Naive B cell (primary cell): ENCODE data around the gene SH3RF3. TPM values are rescaled to one million over a fixed set of nuclear protein-coding genes. Genes with fewer than 3 reads are reported as not detected.

Experiments
- ATAC-seq, 2 donors: fragments of 150-1000 bp; cut with Tn5 transposase; 2 replicates each; pipeline ENCODE4 v1.10.0; 2021; ENCODE audit warnings: low read depth in 2 of 2, mild to moderate bottlenecking in 2 of 2, moderate library complexity in 2 of 2
- DNase-seq: peaks from one replicate; pipeline ENCODE4 v3.0.0; 2022
- H3K27ac Mint-ChIP-seq, 6 donors: one replicate each; pipeline ENCODE4 v1.8.0; 2020 to 2022; ENCODE audit warnings: mild to moderate bottlenecking in 6 of 6, mixed read lengths in 6 of 6, moderate library complexity in 5 of 6, inconsistent platforms in 2 of 6
- H3K27me3 Mint-ChIP-seq, 3 donors: one replicate each; pipeline ENCODE4 v1.8.0; 2021 to 2022; ENCODE audit warnings: mixed read lengths in 3 of 3, mild to moderate bottlenecking in 1 of 3
- H3K36me3 Mint-ChIP-seq, 2 donors: one replicate each; pipeline ENCODE4 v1.8.0; 2020 to 2022; ENCODE audit warnings: mixed read lengths in 2 of 2, inconsistent platforms in 1 of 2, mild to moderate bottlenecking in 1 of 2
- H3K4me1 Mint-ChIP-seq, 3 donors: one replicate each; pipeline ENCODE4 v1.8.0; 2020 to 2022; ENCODE audit warnings: mixed read lengths in 3 of 3, inconsistent platforms in 1 of 3, mild to moderate bottlenecking in 1 of 3, moderate library complexity in 1 of 3
- H3K4me3 Mint-ChIP-seq, 8 donors: one replicate each; pipeline ENCODE4 v1.8.0; 2020 to 2022; ENCODE audit warnings: mild to moderate bottlenecking in 8 of 8, mixed read lengths in 8 of 8, moderate library complexity in 8 of 8, inconsistent platforms in 2 of 8
- H3K9me3 Mint-ChIP-seq, 7 donors: one replicate each; pipeline ENCODE4 v1.8.0; 2020 to 2022; ENCODE audit warnings: mixed read lengths in 7 of 7, mild to moderate bottlenecking in 5 of 7, inconsistent platforms in 2 of 7, moderate library complexity in 1 of 7
- polyA plus RNA-seq, 6 donors: library from polyadenylated mRNA; unstranded; fragments of 300-500 nt; fragmentation: Illumina TruSeq; gene quantifications; one replicate each; pipeline ENCODE4 v1.2.3, GENCODE V29; 2021; ENCODE audit warnings: low read depth in 6 of 6

SH3RF3 gene
- polyA plus RNA-seq, 6 donors from 2014 or later = 0.05 to 0.76 (median 0.64) TPM; not detected in 1

GRCh38 chr2:109302319-109302718 is 173.3 kb downstream of the SH3RF3 start:
- no peak for DNase-seq
- no peaks in the 10 kb centered on the region for H3K9me3 Mint-ChIP-seq
- no peaks in the 10 kb centered on the region for H3K36me3 Mint-ChIP-seq
- no peak overlapping the region for H3K4me3 Mint-ChIP-seq
- no peak overlapping the region for H3K27ac Mint-ChIP-seq
- peaks cover 0 to 29% (median 0%) of the 10 kb centered on the region in 3 donors for H3K4me1 Mint-ChIP-seq
- no peaks in the 10 kb centered on the region for H3K27me3 Mint-ChIP-seq
- ATAC-seq = no peak

GRCh38 chr2:109304242-109304641 is 175.2 kb downstream of the SH3RF3 start:
- H3K27me3 Mint-ChIP-seq = no peaks in the 10 kb centered on the region
- no peak overlapping the region for H3K4me3 Mint-ChIP-seq
- no peaks in the 10 kb centered on the region for H3K36me3 Mint-ChIP-seq
- no peak for ATAC-seq
- peaks cover 0 to 1% (median 0%) of the 10 kb centered on the region in 7 donors for H3K9me3 Mint-ChIP-seq
- peaks cover 0 to 22% (median 0%) of the 10 kb centered on the region in 3 donors for H3K4me1 Mint-ChIP-seq
- no peak for DNase-seq
- peak overlapping the region in 1 of 6 donors; percentile 36 for H3K27ac Mint-ChIP-seq

GRCh38 chr2:109304731-109305470 is 175.9 kb downstream of the SH3RF3 start:
- DNase-seq (no peak), ATAC-seq (no peak)
- Mint-ChIP-seq H3K4me3 (no peak overlapping the region), H3K36me3 (no peaks in the 10 kb centered on the region), H3K27ac (no peak overlapping the region), H3K4me1 (peaks cover 0 to 19% (median 0%) of the 10 kb centered on the region in 3 donors), H3K27me3 (no peaks in the 10 kb centered on the region), H3K9me3 (peaks cover 0 to 4% (median 0%) of the 10 kb centered on the region in 7 donors)

- DNase-seq (no peak), ATAC-seq (no peak)
- Mint-ChIP-seq H3K9me3 (peaks cover 0 to 4% (median 0%) of the 10 kb centered on the region in 7 donors), H3K4me3 (no peak overlapping the region), H3K27me3 (no peaks in the 10 kb centered on the region), H3K27ac (no peak overlapping the region), H3K36me3 (no peaks in the 10 kb centered on the region), H3K4me1 (peaks cover 0 to 19% (median 0%) of the 10 kb centered on the region in 3 donors)
These were observed 176.6 kb downstream of the SH3RF3 start for GRCh38 chr2:109305490-109306167.

- Mint-ChIP-seq H3K27me3 (no peaks in the 10 kb centered on the region), H3K27ac (no peak overlapping the region), H3K9me3 (peaks cover 0 to 4% (median 0%) of the 10 kb centered on the region in 7 donors), H3K4me1 (peaks cover 0 to 19% (median 0%) of the 10 kb centered on the region in 3 donors), H3K4me3 (no peak overlapping the region), H3K36me3 (no peaks in the 10 kb centered on the region)
- ATAC-seq = no peak
- DNase-seq = no peak
These were observed 177.2 kb downstream of the SH3RF3 start for GRCh38 chr2:109306190-109306589.

GRCh38 chr2:109311771-109312170 is 182.8 kb downstream of the SH3RF3 start:
- no peak overlapping the region for H3K4me3 Mint-ChIP-seq
- H3K4me1 Mint-ChIP-seq = no peaks in the 10 kb centered on the region
- no peaks in the 10 kb centered on the region for H3K27me3 Mint-ChIP-seq
- peaks cover 0 to 4% (median 0%) of the 10 kb centered on the region in 7 donors for H3K9me3 Mint-ChIP-seq
- H3K27ac Mint-ChIP-seq = no peak overlapping the region
- ATAC-seq = no peak
- no peak for DNase-seq
- no peaks in the 10 kb centered on the region for H3K36me3 Mint-ChIP-seq

- ATAC-seq = no peak
- Mint-ChIP-seq H3K36me3 (no peaks in the 10 kb centered on the region), H3K4me3 (no peak overlapping the region), H3K27ac (peak overlapping the region in 1 of 6 donors; percentile 27), H3K4me1 (no peaks in the 10 kb centered on the region), H3K27me3 (no peaks in the 10 kb centered on the region), H3K9me3 (peaks cover 0 to 4% (median 0%) of the 10 kb centered on the region in 7 donors)
- DNase-seq = no peak
These were observed 183.9 kb downstream of the SH3RF3 start for GRCh38 chr2:109312902-109313301.

- H3K27me3 Mint-ChIP-seq = no peaks in the 10 kb centered on the region
These were observed 184.3 kb downstream of the SH3RF3 start for GRCh38 chr2:109313343-109313742.

GRCh38 chr2:109316091-109316490 is 187.1 kb downstream of the SH3RF3 start:
- ATAC-seq (no peak), DNase-seq (no peak)
- Mint-ChIP-seq H3K27ac (no peak overlapping the region), H3K4me1 (peaks cover 11 to 14% (median 12%) of the 10 kb centered on the region in 3 donors), H3K27me3 (peaks cover 0 to 10% (median 0%) of the 10 kb centered on the region in 3 donors), H3K4me3 (no peak overlapping the region), H3K36me3 (no peaks in the 10 kb centered on the region), H3K9me3 (no peaks in the 10 kb centered on the region)

More at GRCh38 chr2:109313343-109313742, 184.3 kb downstream of the SH3RF3 start:
- Mint-ChIP-seq H3K27ac (no peak overlapping the region), H3K4me3 (no peak overlapping the region), H3K9me3 (peaks cover 0 to 4% (median 0%) of the 10 kb centered on the region in 7 donors), H3K4me1 (no peaks in the 10 kb centered on the region), H3K36me3 (no peaks in the 10 kb centered on the region)
- ATAC-seq = no peak
- no peak for DNase-seq

- DNase-seq = no peak
- Mint-ChIP-seq H3K4me3 (no peak overlapping the region), H3K4me1 (peaks cover 11 to 19% (median 12%) of the 10 kb centered on the region in 3 donors), H3K27ac (no peak overlapping the region), H3K27me3 (peaks cover 0 to 10% (median 0%) of the 10 kb centered on the region in 3 donors), H3K36me3 (no peaks in the 10 kb centered on the region), H3K9me3 (no peaks in the 10 kb centered on the region)
- no peak for ATAC-seq
These were observed 188.6 kb downstream of the SH3RF3 start for GRCh38 chr2:109317471-109318095.

- H3K27ac Mint-ChIP-seq = no peak overlapping the region
These were observed 189.3 kb downstream of the SH3RF3 start for GRCh38 chr2:109318150-109318948.

GRCh38 chr2:109318949-109319342 is 189.9 kb downstream of the SH3RF3 start:
- no peak for ATAC-seq
- Mint-ChIP-seq H3K27ac (peak overlapping the region in 1 of 6 donors; percentile 87), H3K4me1 (peaks cover 11 to 19% (median 12%) of the 10 kb centered on the region in 3 donors), H3K27me3 (peaks cover 0 to 10% (median 0%) of the 10 kb centered on the region in 3 donors), H3K4me3 (peak overlapping the region in 1 of 8 donors; percentile 41), H3K36me3 (no peaks in the 10 kb centered on the region), H3K9me3 (no peaks in the 10 kb centered on the region)
- DNase-seq = no peak

More at GRCh38 chr2:109318150-109318948, 189.3 kb downstream of the SH3RF3 start:
- no peaks in the 10 kb centered on the region for H3K36me3 Mint-ChIP-seq
- DNase-seq = no peak
- H3K4me3 Mint-ChIP-seq = no peak overlapping the region
- peaks cover 0 to 10% (median 0%) of the 10 kb centered on the region in 3 donors for H3K27me3 Mint-ChIP-seq
- H3K4me1 Mint-ChIP-seq = peaks cover 11 to 19% (median 12%) of the 10 kb centered on the region in 3 donors
- H3K9me3 Mint-ChIP-seq = no peaks in the 10 kb centered on the region
- no peak for ATAC-seq
